Activated B cell treated with CpG ODN at 0.5 μM for 24 hours (primary cell): ENCODE measurements around the gene ONECUT3. TPM values are rescaled to one million over a fixed set of nuclear protein-coding genes. Genes with fewer than 3 reads are reported as not detected.
A peak's percentile ranks its signal among the peaks of the same experiment; 100 is the strongest.

ENCODE experiments used
- ATAC-seq: fragments of 200-7000 bp; cut with Tn5 transposase; one replicate; pipeline ENCODE4 v1.10.0; 2021; ENCODE audit warnings: low read depth, mild to moderate bottlenecking, moderate library complexity
- CTCF ChIA-PET: fragments of 350-600 bp; sonication (Branson Sonifier 250); formaldehyde crosslinking; loops from one replicate; lab custom pipeline; 2021; ENCODE audit warnings: antibody characterized with exemption; lab: Charles Lee
- POLR2A ChIA-PET: fragments of 350-600 bp; sonication (Branson Sonifier 250); formaldehyde crosslinking; loops from one replicate; lab custom pipeline; 2021; ENCODE audit warnings: antibody characterized with exemption; lab: Charles Lee
- DNase-seq: peaks from one replicate; pipeline ENCODE4 v3.0.0; 2022
- H3K27ac Mint-ChIP-seq: one replicate; pipeline ENCODE4 v1.8.0; 2020; ENCODE audit warnings: mixed read lengths
- H3K27me3 Mint-ChIP-seq: one replicate; pipeline ENCODE4 v1.8.0; 2021; ENCODE audit warnings: mixed read lengths
- H3K36me3 Mint-ChIP-seq: one replicate; pipeline ENCODE4 v1.8.0; 2021; ENCODE audit warnings: low read depth, mixed read lengths
- H3K4me1 Mint-ChIP-seq: one replicate; pipeline ENCODE4 v1.8.0; 2021; ENCODE audit warnings: mixed read lengths
- H3K4me3 Mint-ChIP-seq: one replicate; pipeline ENCODE4 v1.8.0; 2020; ENCODE audit warnings: mild to moderate bottlenecking, mixed read lengths
- H3K9me3 Mint-ChIP-seq: one replicate; pipeline ENCODE4 v1.8.0; 2020; ENCODE audit warnings: mixed read lengths
- intact Hi-C: fragments of 100-400 bp; cut with micrococcal nuclease; formaldehyde crosslinking; loops from one replicate; pipeline ENCODE4 v1.15.1; 2024
- total RNA-seq: library from RNA; stranded (reverse); gene quantifications from 2 replicates; pipeline ENCODE4 v1.2.3, GENCODE V29; 2022
- TF ChIP-seq, protein P1 (sequence below): fragments of 200-600 bp; IDR thresholded peaks from one replicate; pipeline ENCODE4 v1.8.0; 2022; ENCODE audit warnings: antibody characterized with exemption, mild to moderate bottlenecking

The ONECUT3 gene
- total RNA-seq, 1 donor from 2014 or later: not detected

DNA sequence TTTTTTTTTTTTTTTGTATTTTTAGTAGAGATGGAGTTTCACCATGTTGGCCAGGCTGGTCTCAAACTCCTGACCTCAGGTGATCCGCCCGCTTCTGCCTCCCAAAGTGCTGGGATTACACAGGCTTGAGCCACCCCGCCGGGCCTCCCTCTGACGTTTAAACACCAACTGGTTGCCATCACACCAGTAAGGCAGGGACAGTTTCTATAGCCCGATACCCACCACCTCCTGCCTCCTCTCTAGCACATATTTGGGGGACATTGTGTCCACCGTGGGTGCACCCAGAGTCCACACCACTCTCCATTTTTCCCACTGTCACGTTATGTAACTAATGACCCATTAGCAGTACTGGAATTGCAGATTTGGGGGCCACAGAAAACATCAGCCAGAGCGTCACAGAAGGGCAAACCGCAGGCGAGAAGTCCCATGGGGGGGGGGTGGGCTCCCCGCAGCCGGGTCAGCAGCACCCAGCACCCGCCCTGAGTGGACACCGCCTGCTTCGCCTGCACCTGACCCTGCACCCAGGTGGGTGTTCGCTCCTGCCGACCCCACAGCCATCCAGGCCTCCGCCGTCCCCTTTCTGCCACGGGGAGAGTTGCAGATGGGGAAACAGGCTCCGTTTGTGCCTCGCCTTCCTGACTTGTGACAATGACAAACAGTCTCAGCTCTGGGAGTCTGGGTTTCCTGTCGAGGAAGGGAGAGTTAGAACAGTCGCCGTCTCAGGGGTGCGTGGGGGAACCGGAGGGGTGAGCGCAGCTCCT, 3.6 kb downstream of the ONECUT3 start:
- no peaks in the 10 kb centered on the region for H3K36me3 Mint-ChIP-seq
- ATAC-seq: no peak
- no peak overlapping the region for H3K27ac Mint-ChIP-seq
- no peaks in the 10 kb centered on the region for H3K9me3 Mint-ChIP-seq
- TF ChIP-seq, protein P1, sequence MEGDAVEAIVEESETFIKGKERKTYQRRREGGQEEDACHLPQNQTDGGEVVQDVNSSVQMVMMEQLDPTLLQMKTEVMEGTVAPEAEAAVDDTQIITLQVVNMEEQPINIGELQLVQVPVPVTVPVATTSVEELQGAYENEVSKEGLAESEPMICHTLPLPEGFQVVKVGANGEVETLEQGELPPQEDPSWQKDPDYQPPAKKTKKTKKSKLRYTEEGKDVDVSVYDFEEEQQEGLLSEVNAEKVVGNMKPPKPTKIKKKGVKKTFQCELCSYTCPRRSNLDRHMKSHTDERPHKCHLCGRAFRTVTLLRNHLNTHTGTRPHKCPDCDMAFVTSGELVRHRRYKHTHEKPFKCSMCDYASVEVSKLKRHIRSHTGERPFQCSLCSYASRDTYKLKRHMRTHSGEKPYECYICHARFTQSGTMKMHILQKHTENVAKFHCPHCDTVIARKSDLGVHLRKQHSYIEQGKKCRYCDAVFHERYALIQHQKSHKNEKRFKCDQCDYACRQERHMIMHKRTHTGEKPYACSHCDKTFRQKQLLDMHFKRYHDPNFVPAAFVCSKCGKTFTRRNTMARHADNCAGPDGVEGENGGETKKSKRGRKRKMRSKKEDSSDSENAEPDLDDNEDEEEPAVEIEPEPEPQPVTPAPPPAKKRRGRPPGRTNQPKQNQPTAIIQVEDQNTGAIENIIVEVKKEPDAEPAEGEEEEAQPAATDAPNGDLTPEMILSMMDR: no peak
- peaks cover 24% of the 10 kb centered on the region for H3K4me1 Mint-ChIP-seq
- no peak for DNase-seq
- H3K4me3 Mint-ChIP-seq: peak overlapping the region; percentile 41
- CTCF ChIA-PET: no interaction called here
- intact Hi-C loops: no loop called here
- POLR2A ChIA-PET: no interaction called here
- H3K27me3 Mint-ChIP-seq: peaks cover 40% of the 10 kb centered on the region

DNA sequence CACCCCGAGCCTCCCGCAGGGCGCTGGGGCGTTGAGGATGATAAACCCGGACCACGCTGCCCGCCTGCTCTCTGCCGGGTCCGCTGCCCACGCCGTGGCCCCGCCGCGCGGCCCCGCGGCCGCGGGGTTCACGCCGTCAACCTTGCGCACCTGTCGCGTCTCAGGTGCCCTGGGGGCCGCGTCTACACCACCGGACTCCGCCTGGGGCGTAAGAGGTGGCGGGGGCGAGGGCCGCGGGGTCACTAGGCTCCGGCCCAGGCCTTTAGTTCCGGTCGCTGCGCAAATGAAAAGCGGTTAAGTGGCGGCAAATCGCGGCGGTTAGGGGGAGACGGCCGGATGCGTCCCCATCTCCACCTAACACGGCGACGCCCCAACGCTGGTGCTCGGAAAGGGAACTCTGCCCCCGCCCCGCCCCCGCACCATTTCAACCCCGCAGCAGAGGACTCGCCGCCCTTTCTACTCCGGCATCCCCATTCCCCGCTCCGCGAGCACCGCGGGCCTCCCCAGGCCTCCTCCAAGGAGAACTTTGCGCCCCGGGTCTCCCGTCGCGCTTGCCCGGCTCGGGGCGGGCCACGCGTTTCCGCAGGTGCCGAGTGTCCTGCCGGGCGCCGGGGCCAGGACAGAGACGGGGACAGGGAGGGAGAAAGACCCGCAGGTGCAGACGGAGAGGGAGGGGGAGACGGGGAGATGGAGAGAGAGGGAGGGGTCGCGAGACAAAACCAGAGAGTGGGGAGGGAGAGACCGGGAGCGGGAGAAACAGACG, 4.3 kb downstream of the ONECUT3 start:
- DNase-seq (no peak), ATAC-seq (no peak)
- ChIA-PET POLR2A (interaction anchor here (1.0 kb wide), 1 partner anchor 489 kb away, joined by 3 read pairs; no protein-coding TSS in a partner anchor), CTCF (no interaction called here)
- Mint-ChIP-seq H3K4me3 (no peak overlapping the region), H3K27me3 (peaks cover 39% of the 10 kb centered on the region), H3K4me1 (peaks cover 20% of the 10 kb centered on the region), H3K27ac (no peak overlapping the region), H3K36me3 (no peaks in the 10 kb centered on the region), H3K9me3 (no peaks in the 10 kb centered on the region)
- intact Hi-C loops: no loop called here
- TF ChIP-seq, protein P1: no peak

DNA sequence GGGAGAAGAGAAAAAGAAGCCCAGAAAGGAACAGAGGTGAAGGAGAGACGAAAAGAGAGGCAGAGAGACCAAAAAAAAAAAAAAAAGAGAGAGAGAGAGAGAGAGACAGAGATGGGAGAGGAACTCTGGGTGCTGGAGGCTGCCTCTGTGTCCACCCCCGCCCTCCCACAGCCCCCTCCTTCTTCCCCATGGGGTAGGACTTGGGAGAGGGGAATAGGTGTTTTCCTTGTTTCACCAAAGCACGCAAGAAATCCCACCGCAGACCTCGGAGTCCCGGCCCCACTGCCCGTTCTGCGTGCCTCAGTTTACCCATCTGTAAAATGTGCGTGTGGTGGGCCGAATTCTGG, 4.9 kb downstream of the ONECUT3 start:
- Mint-ChIP-seq H3K9me3 (no peaks in the 10 kb centered on the region), H3K4me3 (no peak overlapping the region), H3K27me3 (peaks cover 39% of the 10 kb centered on the region), H3K4me1 (peaks cover 17% of the 10 kb centered on the region), H3K27ac (no peak overlapping the region), H3K36me3 (no peaks in the 10 kb centered on the region)
- DNase-seq (no peak), ATAC-seq (no peak)
- intact Hi-C loops: no loop called here
- POLR2A ChIA-PET: interaction anchor here (1.0 kb wide), 1 partner anchor 489 kb away, joined by 3 read pairs; no protein-coding TSS in a partner anchor
- CTCF ChIA-PET: no interaction called here
- TF ChIP-seq, protein P1: no peak

DNA sequence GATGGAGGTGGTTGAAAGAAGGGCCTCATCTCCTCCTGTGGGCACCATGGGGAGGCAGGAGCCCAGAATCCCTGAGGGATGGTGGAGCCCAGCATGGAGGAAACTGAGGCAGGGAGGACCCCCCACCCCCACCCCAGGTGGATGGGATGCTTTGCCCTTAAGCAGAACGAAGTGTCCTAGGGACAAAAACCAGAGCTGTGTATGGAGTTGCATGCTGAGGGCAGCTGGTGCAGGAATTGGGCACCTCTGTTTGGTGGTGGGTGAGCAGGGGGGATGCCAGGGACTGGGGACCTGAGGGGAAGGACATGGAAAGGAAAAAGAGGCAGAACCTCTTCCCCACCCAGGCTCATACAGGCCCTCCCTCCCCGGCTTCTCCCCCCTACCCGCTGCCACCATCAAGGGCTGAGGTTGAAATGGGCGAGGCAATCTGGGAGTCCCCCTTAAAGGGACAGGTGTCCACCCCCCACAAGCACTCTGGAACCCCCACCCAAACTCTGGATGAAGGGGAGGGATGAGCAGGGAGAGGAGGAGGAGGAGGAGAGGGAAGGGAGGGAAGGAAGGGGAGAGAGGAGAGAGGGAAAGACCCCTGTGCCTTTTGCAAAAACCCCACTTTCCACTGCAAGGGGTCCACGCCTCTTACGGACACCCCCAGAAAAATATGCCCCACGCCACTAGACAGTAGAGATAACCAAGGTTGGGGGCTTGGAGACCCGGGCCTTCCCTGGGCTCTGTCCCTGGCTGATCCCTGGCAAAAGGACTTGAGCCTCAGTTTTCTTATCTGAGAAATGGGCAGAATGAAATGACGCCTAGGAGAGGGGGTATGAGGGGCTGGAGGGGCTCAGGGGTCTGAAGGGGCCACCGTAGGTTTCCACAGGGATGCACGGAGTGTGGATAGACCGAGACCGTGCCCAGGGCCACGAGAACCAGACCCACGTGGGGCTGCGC, 5.9 kb downstream of the ONECUT3 start:
- ChIA-PET POLR2A (interaction anchor here (1.0 kb wide), 1 partner anchor 490 kb away, joined by 3 read pairs; no protein-coding TSS in a partner anchor), CTCF (no interaction called here)
- TF ChIP-seq, protein P1: no peak
- H3K4me1 Mint-ChIP-seq: peaks cover 17% of the 10 kb centered on the region
- no peak overlapping the region for H3K27ac Mint-ChIP-seq
- H3K36me3 Mint-ChIP-seq: no peaks in the 10 kb centered on the region
- DNase-seq (no peak), ATAC-seq (no peak)
- peaks cover 48% of the 10 kb centered on the region for H3K27me3 Mint-ChIP-seq
- H3K4me3 Mint-ChIP-seq: no peak overlapping the region
- no peaks in the 10 kb centered on the region for H3K9me3 Mint-ChIP-seq
- intact Hi-C loops: no loop called here
